A549 (cell line): ENCODE results near the gene RUFY1. TPM values are rescaled to one million over a fixed set of nuclear protein-coding genes. Genes with fewer than 3 reads are reported as not detected.

Experiments used
- ATAC-seq, 2 experiments: fragments of 200-7000 bp in 1 of 2; fragments of >200 bp in 1 of 2; cut with Nextera tagmentation in 1 of 2; cut with Tn5 transposase in 1 of 2; 3 replicates each; pipeline versions ENCODE4 v1.8.0 to v1.9.1; 2018 to 2020; ENCODE audit warnings: mild to moderate bottlenecking in 1 of 2, moderate library complexity in 1 of 2
- CTCF ChIA-PET: fragments of 300-600 bp; sonication (Branson Sonifier 250); formaldehyde crosslinking; extraction: SDS; loops from one replicate; lab custom pipeline; 2021; ENCODE audit warnings: antibody characterized with exemption, inconsistent platforms; lab: Yijun Ruan, JAX
- POLR2A ChIA-PET: fragments of 350-600 bp; formaldehyde crosslinking; extraction: SDS; loops from one replicate; lab custom pipeline; 2021; ENCODE audit warnings: antibody characterized with exemption, inconsistent platforms; lab: Yijun Ruan, JAX
- DNase-seq, 2 experiments: peaks; one replicate each; pipeline versions ENCODE4 v3.0.0 to v3.0.0-alpha.2; 2011 to 2016; ENCODE audit warnings: low read depth in 1 of 2, low spot score in 1 of 2
- FAIRE-seq: peaks from 2 replicates; lab custom pipeline; 2011; peaks lifted over from hg19 to GRCh38; lab: Jason Lieb, UNC
- H3K27ac ChIP-seq, 2 experiments: fragments of >200 bp; sonication (Bioruptor Twin); formaldehyde crosslinking; 3 replicates each; pipeline ENCODE4 v1.5.1; 2016 to 2017
- H3K4me1 ChIP-seq: fragments of >200 bp; sonication (Bioruptor Twin); formaldehyde crosslinking; 3 replicates; pipeline ENCODE4 v1.6.1; 2016
- H3K4me2 ChIP-seq: fragments of >200 bp; sonication (Bioruptor Twin); formaldehyde crosslinking; 3 replicates; pipeline ENCODE4 v1.6.1; 2016
- H3K4me3 ChIP-seq: fragments of >200 bp; sonication (Bioruptor Twin); formaldehyde crosslinking; 3 replicates; pipeline ENCODE4 v1.5.1; 2016
- H3K9me3 ChIP-seq: fragments of >200 bp; sonication (Bioruptor Twin); formaldehyde crosslinking; 3 replicates; pipeline ENCODE4 v1.6.1; 2016
- CEBPB ChIP-seq, 2 experiments: fragments of >200 bp in 1 of 2; sonication (Bioruptor Twin) in 1 of 2; formaldehyde crosslinking in 1 of 2; IDR thresholded peaks; 2 replicates each; pipeline ENCODE4 v1.6.1; 2012 to 2016
- CHD4 ChIP-seq: fragments of 200-600 bp; sonication (generic); IDR thresholded peaks from 2 replicates; pipeline ENCODE4 v1.6.1; 2016; ENCODE audit warnings: antibody characterized with exemption, mild to moderate bottlenecking, borderline replicate concordance
- EHF ChIP-seq: fragments of 250-450 bp; sonication (Bioruptor Pico); IDR thresholded peaks from 2 replicates; pipeline ENCODE4 v1.5.0; 2020; ENCODE audit warnings: mild to moderate bottlenecking
- EP300 ChIP-seq, 2 experiments: fragments of >200 bp; sonication (Bioruptor Twin); formaldehyde crosslinking; IDR thresholded peaks; 2 replicates in 1 of 2; 3 replicates in 1 of 2; pipeline ENCODE4 v1.6.1; 2016 to 2017
- ESRRA ChIP-seq: fragments of 150-350 bp; IDR thresholded peaks from 2 replicates; pipeline ENCODE4 v1.6.1; 2014; ENCODE audit warnings: mild to moderate bottlenecking, low read length, borderline replicate concordance
- FOSL2 ChIP-seq, 2 experiments: fragments of 450-650 bp in 1 of 2; fragments of >200 bp in 1 of 2; sonication (Bioruptor Twin) in 1 of 2; formaldehyde crosslinking; IDR thresholded peaks; 2 replicates each; pipeline versions ENCODE4 v1.5.0 to v1.6.1; 2016 to 2020; ENCODE audit warnings: mild to moderate bottlenecking in 1 of 2, moderate library complexity in 1 of 2
- JUN ChIP-seq, 2 experiments: fragments of >200 bp; sonication (Bioruptor Twin); formaldehyde crosslinking; IDR thresholded peaks; 2 replicates in 1 of 2; 3 replicates in 1 of 2; pipeline ENCODE4 v1.6.1; 2016 to 2017
- JUNB ChIP-seq: fragments of >200 bp; sonication (Bioruptor Twin); formaldehyde crosslinking; IDR thresholded peaks from 2 replicates; pipeline ENCODE4 v1.6.1; 2016
- KDM5A ChIP-seq: fragments of 200-600 bp; sonication (generic); IDR thresholded peaks from 2 replicates; pipeline ENCODE4 v1.6.1; 2016; ENCODE audit warnings: antibody characterized with exemption, mild to moderate bottlenecking
- MAFK ChIP-seq: fragments of 450-650 bp; IDR thresholded peaks from 2 replicates; pipeline ENCODE4 v1.6.1; 2014; ENCODE audit not compliant: partially characterized antibody
- MAZ ChIP-seq: fragments of 150-350 bp; IDR thresholded peaks from 2 replicates; pipeline ENCODE4 v1.6.1; 2014; ENCODE audit warnings: antibody characterized with exemption, low read depth, low read length, borderline replicate concordance
- PHF8 ChIP-seq: fragments of 200-600 bp; sonication (generic); IDR thresholded peaks from 2 replicates; pipeline ENCODE4 v1.6.1; 2016; ENCODE audit warnings: low read depth, mild to moderate bottlenecking, antibody characterized with exemption, moderate library complexity, borderline replicate concordance
- POLR2A ChIP-seq: IDR thresholded peaks from 2 replicates; pipeline ENCODE4 v1.6.1; 2012; ENCODE audit warnings: mild to moderate bottlenecking, low read length
- POLR2AphosphoS2 ChIP-seq: conservative IDR thresholded peaks from 2 replicates; pipeline ENCODE4 v1.6.1; 2012; ENCODE audit warnings: low read length, improper control_type of control experiment, inconsistent platforms
- RARB ChIP-seq: fragments of 250-450 bp; sonication (Bioruptor Pico); IDR thresholded peaks from 2 replicates; pipeline ENCODE4 v1.8.0; 2021; ENCODE audit warnings: mild to moderate bottlenecking, moderate library complexity
- RCOR1 ChIP-seq: fragments of 150-350 bp; IDR thresholded peaks from 2 replicates; pipeline ENCODE4 v1.6.1; 2014; ENCODE audit warnings: antibody characterized with exemption, low read length, low read depth
- RFX5 ChIP-seq: fragments of 450-650 bp; IDR thresholded peaks from 2 replicates; pipeline ENCODE4 v1.7.1; 2014; ENCODE audit warnings: antibody characterized with exemption, mild to moderate bottlenecking, moderate library complexity
- RNF2 ChIP-seq: fragments of 200-600 bp; sonication (generic); IDR thresholded peaks from 2 replicates; pipeline ENCODE4 v1.6.1; 2016; ENCODE audit warnings: low read depth, mild to moderate bottlenecking, antibody characterized with exemption, moderate library complexity, borderline replicate concordance
- WGBS: methylation state at CpG from one replicate; pipeline ENCODE4 v1.1.6; 2017; ENCODE audit errors: missing lambda C conversion rate; 5-methylcytosine and 5-hydroxymethylcytosine counted together
- polyA plus RNA-seq, 4 experiments: library from polyadenylated mRNA; depleted of rRNA in 3 of 4; stranded (reverse); fragments of >200 nt; fragmentation: RNase III in 1 of 4; extraction: RNeasy Plus Mini Kit Qiagen cat#74134 plus additional on column Dnase treatment in 1 of 4; gene quantifications; 2 replicates in 3 of 4; 3 replicates in 1 of 4; pipeline ENCODE4 v1.2.3, GENCODE V29; 2011 to 2017
- TF ChIP-seq, protein P1 (sequence below): fragments of >200 bp; sonication (Bioruptor Twin); formaldehyde crosslinking; IDR thresholded peaks from 3 replicates; pipeline ENCODE4 v1.6.1; 2016
- TF ChIP-seq, protein P2 (sequence below): IDR thresholded peaks from 2 replicates; pipeline ENCODE4 v1.6.1; 2012
- TF ChIP-seq, protein P3 (sequence below): fragments of 250-450 bp; sonication (Bioruptor Pico); IDR thresholded peaks from 2 replicates; pipeline ENCODE4 v1.5.0; 2020; ENCODE audit warnings: low read depth, mild to moderate bottlenecking, moderate library complexity

Gene RUFY1
- polyA plus RNA-seq, 2 of the 4 experiments (the other 2 are of a cell fraction): 33.7 to 39.5 TPM

DNA sequence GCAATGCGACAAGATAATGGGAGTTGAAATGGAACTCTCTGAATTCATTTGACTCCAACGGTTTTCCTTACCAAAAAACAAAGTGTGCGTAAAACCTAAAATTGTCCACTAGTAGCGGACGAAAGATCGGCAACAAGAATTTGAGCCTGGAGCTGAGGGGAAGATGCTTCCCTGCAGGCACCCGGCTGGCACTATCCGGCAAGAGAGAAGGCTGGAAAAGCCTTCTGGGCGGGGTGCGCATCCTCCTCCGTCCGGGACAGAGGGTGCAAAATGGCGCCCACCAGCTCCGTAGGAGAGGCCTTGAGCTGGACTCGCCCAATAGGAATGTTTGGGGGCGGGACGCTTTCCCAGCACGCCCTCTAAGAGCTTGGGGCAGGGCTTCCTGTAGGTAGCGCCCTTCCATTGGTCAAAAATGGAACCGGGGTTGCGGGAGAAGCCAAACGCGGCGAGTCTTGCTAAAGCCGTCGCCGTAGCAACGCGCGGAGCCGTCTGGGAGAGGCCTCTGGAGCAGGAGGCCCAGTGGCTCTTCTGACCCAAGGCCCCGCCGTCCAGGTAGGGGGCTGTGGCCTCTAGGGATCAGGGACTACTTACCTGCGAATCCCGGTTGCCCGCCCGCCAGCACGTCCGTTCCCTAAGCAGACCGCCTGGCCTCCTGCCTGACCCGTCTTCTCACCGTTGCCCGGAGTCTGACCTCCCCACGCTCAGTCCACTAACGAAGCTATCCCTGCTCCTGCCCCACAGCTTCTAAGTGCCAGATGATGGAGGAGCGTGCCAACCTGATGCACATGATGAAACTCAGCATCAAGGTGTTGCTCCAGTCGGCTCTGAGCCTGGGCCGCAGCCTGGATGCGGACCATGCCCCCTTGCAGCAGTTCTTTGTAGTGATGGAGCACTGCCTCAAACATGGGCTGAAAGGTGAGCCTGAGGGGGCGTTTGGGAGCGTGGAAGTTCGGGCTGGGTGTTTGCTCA lies 9.2 kb downstream of the RUFY1 start:
- H3K4me1 ChIP-seq: peaks cover 11% of the 10 kb centered on the region; the same call in 2 of the 3 replicates
- peak overlapping the region; percentile 83 for H3K4me2 ChIP-seq
- whole genome bisulfite sequencing: 2% methylated on average over 48 of the region's 52 CpGs
- H3K4me3 ChIP-seq: peak overlapping the region; percentile 71
- peak overlapping the region; percentile 83 to 90 for H3K27ac ChIP-seq
- TF ChIP-seq RFX5: peak; percentile 69; the same call in 1 of the 2 replicates
- 0 out of 2 replicates have a peak, but pooled peaks have one; percentile 49 for TF ChIP-seq RARB (CRISPR knock-in tag)
- TF ChIP-seq, protein P1, sequence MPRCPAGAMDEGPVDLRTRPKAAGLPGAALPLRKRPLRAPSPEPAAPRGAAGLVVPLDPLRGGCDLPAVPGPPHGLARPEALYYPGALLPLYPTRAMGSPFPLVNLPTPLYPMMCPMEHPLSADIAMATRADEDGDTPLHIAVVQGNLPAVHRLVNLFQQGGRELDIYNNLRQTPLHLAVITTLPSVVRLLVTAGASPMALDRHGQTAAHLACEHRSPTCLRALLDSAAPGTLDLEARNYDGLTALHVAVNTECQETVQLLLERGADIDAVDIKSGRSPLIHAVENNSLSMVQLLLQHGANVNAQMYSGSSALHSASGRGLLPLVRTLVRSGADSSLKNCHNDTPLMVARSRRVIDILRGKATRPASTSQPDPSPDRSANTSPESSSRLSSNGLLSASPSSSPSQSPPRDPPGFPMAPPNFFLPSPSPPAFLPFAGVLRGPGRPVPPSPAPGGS: 0 out of 3 replicates have a peak, but pooled peaks have one; percentile 74
- TF ChIP-seq EP300 (IDR thresholded peaks at IDR 0.05): no peak
- TF ChIP-seq CEBPB (IDR thresholded peaks at IDR 0.05): peak in 1 of 2 experiments; percentile 3; a peak in 1 of 4 replicates
- TF ChIP-seq POLR2A: peak; percentile 75
- TF ChIP-seq, protein P2, sequence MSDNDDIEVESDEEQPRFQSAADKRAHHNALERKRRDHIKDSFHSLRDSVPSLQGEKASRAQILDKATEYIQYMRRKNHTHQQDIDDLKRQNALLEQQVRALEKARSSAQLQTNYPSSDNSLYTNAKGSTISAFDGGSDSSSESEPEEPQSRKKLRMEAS: peak; percentile 61; the same call in 1 of the 2 replicates
- TF ChIP-seq RCOR1: no peak
- peak; percentile 29 for TF ChIP-seq MAFK
- TF ChIP-seq RNF2: no peak
- TF ChIP-seq KDM5A: peak; percentile 57
- TF ChIP-seq POLR2AphosphoS2: no peak
- TF ChIP-seq PHF8: peak; percentile 75
- TF ChIP-seq JUN (IDR thresholded peaks at IDR 0.05): peak; percentile 90 to 93
- TF ChIP-seq MAZ: no peak
- TF ChIP-seq, protein P3, sequence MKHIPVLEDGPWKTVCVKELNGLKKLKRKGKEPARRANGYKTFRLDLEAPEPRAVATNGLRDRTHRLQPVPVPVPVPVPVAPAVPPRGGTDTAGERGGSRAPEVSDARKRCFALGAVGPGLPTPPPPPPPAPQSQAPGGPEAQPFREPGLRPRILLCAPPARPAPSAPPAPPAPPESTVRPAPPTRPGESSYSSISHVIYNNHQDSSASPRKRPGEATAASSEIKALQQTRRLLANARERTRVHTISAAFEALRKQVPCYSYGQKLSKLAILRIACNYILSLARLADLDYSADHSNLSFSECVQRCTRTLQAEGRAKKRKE: no peak
- no peak for TF ChIP-seq FOSL2 (IDR thresholded peaks at IDR 0.05)
- no peak for TF ChIP-seq FOSL2 (CRISPR knock-in tag; IDR thresholded peaks at IDR 0.05)
- peak; percentile 99 to 100 for ATAC-seq
- POLR2A ChIA-PET: interaction anchor here (0.5 to 2.7 kb wide), 11 partner anchors 9 to 173 kb away, joined by 3 to 64 read pairs (median 4); partner anchors contain the start of genes HNRNPH1, MAML1 and RUFY1
- no peaks in the 10 kb centered on the region for H3K9me3 ChIP-seq
- peak; percentile 99 for DNase-seq
- CTCF ChIA-PET: interaction anchor here (0.6 to 1.0 kb wide), 3 partner anchors 23 to 64 kb away, joined by 3 read pairs; partner anchors contain the start of gene HNRNPH1
- peak; percentile 49 for FAIRE-seq

DNA sequence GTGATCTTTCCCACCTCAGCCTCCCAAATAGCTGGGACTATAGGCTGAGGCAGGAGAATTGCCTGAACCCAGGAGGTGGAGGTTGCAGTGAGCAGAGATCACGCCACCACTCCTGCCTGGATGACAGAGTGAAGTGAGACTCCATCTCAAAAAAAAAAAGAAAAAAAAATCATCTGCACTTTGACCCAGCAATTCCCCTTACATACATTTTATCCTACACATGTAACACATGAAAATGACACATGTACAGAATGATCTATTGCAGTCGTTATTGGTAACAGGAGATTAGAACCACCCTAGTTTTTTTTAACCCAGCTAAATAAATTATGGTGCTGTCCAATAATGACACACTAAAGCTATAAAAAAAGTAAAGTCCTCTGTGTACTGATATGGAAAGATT lies 14.2 kb downstream of the RUFY1 start:
- H3K4me1 ChIP-seq: peaks cover 5% of the 10 kb centered on the region; the same call in 2 of the 3 replicates
- TF ChIP-seq JUNB (no peak), EP300 (IDR thresholded peaks at IDR 0.05) (no peak)
- TF ChIP-seq, all 56 proteins: peak for 0
- WGBS: 60% methylated on average over 2 of the region's 2 CpGs
- ATAC-seq (no peak), DNase-seq (no peak), FAIRE-seq (no peak)
- H3K4me3 ChIP-seq: no peak overlapping the region
- POLR2A ChIA-PET: interaction anchor here (0.6 kb wide), 1 partner anchor 20 kb away, joined by 4 read pairs; no protein-coding TSS in a partner anchor
- H3K27ac ChIP-seq: no peak overlapping the region
- H3K9me3 ChIP-seq: no peaks in the 10 kb centered on the region
- CTCF ChIA-PET: interaction anchor here (1.5 kb wide), 1 partner anchor 11 kb away, joined by 3 read pairs; no protein-coding TSS in a partner anchor
- no peak overlapping the region for H3K4me2 ChIP-seq

DNA sequence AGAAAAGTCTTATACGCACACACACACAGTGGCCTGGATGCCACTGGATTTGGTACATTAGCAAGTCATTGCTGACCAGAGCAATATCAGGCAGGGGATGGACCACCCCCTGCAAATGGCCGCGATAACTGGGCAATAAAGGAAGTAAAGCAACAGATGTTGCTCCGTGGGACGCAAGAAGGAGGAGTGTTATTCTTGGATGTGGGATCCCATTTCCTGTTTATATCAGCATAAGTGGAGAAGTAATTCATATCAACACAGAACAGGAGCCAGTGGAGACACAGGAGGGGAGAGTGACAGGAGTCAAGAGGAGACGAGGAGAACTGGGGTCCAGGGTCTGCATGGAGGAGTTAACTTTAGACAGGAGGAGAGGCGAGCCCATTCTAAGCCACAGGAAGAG lies 18.4 kb downstream of the RUFY1 start:
- FAIRE-seq: no peak
- ChIA-PET CTCF (no interaction called here), POLR2A (no interaction called here)
- Histone ChIP-seq H3K9me3 (no peaks in the 10 kb centered on the region), H3K4me1 (no peaks in the 10 kb centered on the region), H3K4me2 (no peak overlapping the region), H3K4me3 (no peak overlapping the region), H3K27ac (no peak overlapping the region)
- TF ChIP-seq POLR2A (no peak), ESRRA (no peak), EHF (CRISPR knock-in tag) (no peak), CEBPB (IDR thresholded peaks at IDR 0.05) (no peak), CHD4 (no peak)
- DNase-seq: no peak
- ATAC-seq: no peak
- WGBS: 92% methylated on average over 7 of the region's 7 CpGs
